NCI-H2107 treated with DMSO at 0.1 percent for 48 hours (cell line): ENCODE data around the gene PPP4R2.

Experiments
- DNase-seq: peaks from one replicate; lab custom pipeline; 2025; ENCODE audit not compliant: unreplicated experiment; lab: John Stamatoyannopoulos, UW

Gene PPP4R2

GRCh38 chr3:72996473-72997333 lies at the start of gene PPP4R2:
Gene PPP4R2 (plus strand): TSS chr3:72996811. CDS start chr3:72997038, 227 bp downstream.
- DNase-seq = peak; percentile 39

- DNase-seq = no peak
These were observed 48.7 kb upstream of the PPP4R2 start for GRCh38 chr3:72947715-72948490.

GRCh38 chr3:72949016-72949415 lies 47.6 kb upstream of the PPP4R2 start:
- no peak for DNase-seq

- DNase-seq = no peak
These were observed 46.2 kb upstream of the PPP4R2 start for GRCh38 chr3:72950372-72950771.

DNA sequence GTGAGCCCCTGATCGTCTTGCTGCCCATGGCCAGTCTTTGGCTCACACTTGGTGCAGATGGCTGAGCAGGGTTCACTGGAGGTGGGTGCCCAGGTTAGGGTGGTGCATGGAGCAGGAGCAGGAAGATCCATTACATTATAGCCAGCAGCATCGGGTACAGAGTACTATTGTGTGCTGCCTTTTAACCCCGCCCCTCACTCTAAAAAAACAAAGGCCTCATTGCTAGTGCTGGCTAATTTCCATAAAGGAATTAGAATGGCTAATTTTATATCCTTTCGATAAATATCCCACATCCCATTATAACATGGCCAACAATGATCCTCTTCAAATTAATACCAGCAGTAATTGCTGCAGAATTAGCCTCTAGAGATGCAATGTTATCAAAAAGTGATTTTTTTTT lies 45.8 kb upstream of the PPP4R2 start:
- no peak for DNase-seq

DNA sequence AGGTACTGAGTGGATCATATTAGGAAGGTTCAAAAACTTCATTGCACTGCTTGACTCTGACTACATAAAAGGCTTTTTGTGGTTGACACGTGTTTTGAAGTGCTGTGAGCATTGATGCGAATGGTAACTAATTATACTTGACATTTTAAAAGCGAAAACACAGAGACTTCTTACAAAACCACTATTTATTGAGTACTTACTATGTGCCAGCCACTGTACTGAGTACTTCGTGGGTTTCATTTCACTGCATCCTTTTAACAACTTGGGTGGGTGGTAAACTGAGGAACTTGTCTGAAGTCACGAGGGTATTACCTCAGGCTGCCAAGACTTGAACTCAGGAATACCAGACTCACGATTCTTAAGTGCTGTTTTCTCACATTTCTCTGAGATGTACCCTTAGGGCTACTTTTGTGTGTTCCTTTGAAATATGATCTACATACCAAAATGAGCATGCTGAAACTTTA lies 45.3 kb upstream of the PPP4R2 start:
- peak; percentile 36 for DNase-seq

GRCh38 chr3:72953325-72953956 lies 43.2 kb upstream of the PPP4R2 start:
- no peak for DNase-seq

GRCh38 chr3:72957297-72957696 lies 39.3 kb upstream of the PPP4R2 start:
- DNase-seq = no peak

- DNase-seq = no peak
These were observed 37.3 kb upstream of the PPP4R2 start for GRCh38 chr3:72959336-72959735.

GRCh38 chr3:72960812-72961518 lies 35.6 kb upstream of the PPP4R2 start:
- peak; percentile 8 for DNase-seq

- no peak for DNase-seq
These were observed 34.9 kb upstream of the PPP4R2 start for GRCh38 chr3:72961752-72962151.

DNA sequence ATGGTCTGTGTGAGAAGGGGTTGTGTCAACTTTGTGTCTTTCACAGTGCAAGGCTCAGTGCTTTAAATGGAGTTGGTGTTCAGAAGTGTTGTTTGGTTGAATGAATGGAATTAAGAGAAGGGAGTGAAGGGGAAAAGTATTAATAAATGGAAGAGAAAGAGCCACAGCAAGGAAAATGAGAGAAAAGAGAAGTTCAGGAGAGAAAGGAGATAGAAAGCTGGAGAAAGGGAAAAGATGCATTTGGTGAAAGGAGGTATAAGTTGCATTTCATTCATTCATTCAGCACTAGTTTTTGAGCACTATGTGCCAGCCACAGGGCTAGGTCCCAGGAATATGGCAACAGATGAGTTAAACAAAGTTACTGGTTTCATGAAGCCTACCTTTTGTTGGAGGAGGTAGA lies 34.3 kb upstream of the PPP4R2 start:
- no peak for DNase-seq

DNA sequence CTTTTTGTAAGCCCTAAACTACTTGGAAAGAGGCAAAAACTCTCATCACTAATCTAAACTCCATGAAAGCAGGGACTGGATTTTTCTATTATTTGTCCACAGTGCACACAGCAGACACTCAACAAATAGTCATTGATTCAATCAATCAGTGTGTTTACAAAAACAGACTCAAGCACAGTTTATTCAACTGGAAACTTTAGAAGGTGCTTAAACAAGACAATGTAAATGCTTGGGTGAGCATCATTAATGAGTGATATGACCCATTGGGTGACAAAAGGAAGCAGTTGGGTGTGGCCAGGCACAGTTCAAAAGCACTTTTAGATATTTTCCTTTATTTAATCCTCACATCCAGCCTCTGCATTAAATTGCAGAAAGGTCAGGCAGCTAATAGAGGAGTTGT lies 32.0 kb upstream of the PPP4R2 start:
- DNase-seq = no peak

- no peak for DNase-seq
These were observed 28.3 kb upstream of the PPP4R2 start for GRCh38 chr3:72968266-72968664.

- no peak for DNase-seq
These were observed 26.8 kb upstream of the PPP4R2 start for GRCh38 chr3:72969766-72970165.

DNA sequence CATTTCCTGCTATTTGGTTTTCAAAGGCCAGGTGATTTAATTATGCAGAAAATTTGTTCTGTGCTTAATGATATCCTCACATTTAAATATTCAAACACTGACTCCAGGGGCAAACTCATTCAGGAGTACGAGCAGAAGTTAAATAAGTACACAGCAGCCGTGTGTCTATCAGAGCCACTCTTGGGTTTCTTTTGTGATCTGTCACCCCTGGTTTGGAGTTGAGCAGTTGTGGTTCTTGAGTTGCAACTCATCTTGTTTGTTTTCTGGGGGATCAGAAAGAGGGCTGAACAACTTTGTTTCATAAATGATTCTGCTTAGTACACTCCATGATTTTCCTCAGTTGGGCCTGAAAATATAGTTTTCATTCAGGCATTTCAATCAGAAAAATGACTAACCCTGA lies 25.7 kb upstream of the PPP4R2 start:
- DNase-seq = no peak

- DNase-seq = no peak
These were observed 23.9 kb upstream of the PPP4R2 start for GRCh38 chr3:72972706-72973030.

DNA sequence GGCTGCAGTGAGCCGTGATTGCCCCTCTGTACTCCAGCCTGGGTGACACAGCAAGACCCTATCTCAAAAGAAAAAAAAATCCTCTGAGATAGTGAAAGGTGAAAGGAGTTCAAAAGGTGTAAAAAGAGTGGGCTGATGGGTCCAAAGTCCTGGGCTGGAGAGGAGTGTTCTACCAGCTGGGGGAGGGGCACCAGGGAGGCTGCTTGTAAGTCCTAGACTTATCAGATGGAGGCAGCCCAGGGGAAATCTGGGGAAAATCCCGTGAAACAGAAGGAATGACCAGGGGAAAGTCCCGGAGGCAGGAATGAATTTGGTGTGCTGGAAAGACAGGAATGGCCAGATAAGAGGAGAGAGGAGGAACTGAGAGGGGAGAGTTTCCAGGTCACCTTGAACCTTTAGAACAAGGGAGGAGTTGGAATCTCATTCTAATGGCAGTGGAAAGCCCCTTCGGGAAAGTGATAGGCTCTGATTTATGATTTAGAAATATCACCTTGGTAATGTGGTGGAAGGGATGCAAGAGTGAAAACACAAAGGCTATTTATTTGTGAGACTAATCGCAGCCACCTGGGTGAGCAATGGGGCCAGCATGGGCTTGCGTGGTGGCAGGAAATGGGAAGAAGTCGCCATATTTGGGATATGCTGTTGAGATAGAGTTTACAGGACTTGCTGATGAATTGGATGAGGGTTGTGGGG lies 23.4 kb upstream of the PPP4R2 start:
- no peak for DNase-seq

DNA sequence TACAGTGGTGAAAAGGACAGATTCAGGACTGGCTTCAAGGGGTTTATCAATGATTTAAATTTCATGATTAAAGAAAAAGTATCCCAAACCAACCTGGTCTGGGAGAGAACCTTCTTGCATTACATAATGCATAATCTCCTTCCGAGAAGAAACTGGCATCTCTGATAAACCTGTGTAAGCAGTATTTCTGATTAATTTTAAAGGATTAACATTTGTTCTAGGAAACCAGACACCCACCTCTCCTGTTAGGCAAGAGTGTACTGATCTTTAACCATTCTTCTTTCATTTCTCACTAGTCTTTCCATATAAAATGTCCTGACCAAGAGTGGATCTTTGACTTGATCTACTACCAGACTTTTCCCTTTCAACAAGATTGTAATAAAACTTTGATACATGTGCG lies 22.8 kb upstream of the PPP4R2 start:
- DNase-seq = no peak

- DNase-seq = no peak
These were observed 21.7 kb upstream of the PPP4R2 start for GRCh38 chr3:72974956-72975355.
